H1 (cell line): ENCODE measurements around the gene PRR23C. TPM values are rescaled to one million over a fixed set of nuclear protein-coding genes. Genes with fewer than 3 reads are reported as not detected.

ENCODE experiments used
- CTCF ChIA-PET: fragments of 300-600 bp; sonication (Branson Sonifier 250); formaldehyde crosslinking; loops from one replicate; lab custom pipeline; 2021; ENCODE audit not compliant: partially characterized antibody; lab: Charles Lee
- POLR2A ChIA-PET: fragments of 300-600 bp; sonication (Branson Sonifier 250); formaldehyde crosslinking; loops from one replicate; lab custom pipeline; 2021; ENCODE audit warnings: inconsistent platforms; ENCODE audit not compliant: partially characterized antibody; lab: Charles Lee
- DNase-seq, 2 experiments: peaks; one replicate each; pipeline versions ENCODE4 v3.0.0 to v3.0.0-alpha.2; 2010 to 2022; ENCODE audit warnings: low spot score in 2 of 2, low read depth in 1 of 2, mixed read lengths in 1 of 2
- FAIRE-seq: peaks from 2 replicates; lab custom pipeline; 2011; peaks lifted over from hg19 to GRCh38; lab: Jason Lieb, UNC
- H2AFZ ChIP-seq: 2 replicates; pipeline ENCODE4 v1.8.1; 2012; ENCODE audit warnings: low read length, inconsistent platforms
- H2AK5ac ChIP-seq: 2 replicates; pipeline ENCODE4 v1.6.1; 2013; ENCODE audit warnings: low read depth, low read length
- H2BK120ac ChIP-seq: replicated peaks from 2 replicates; pipeline ENCODE3; 2013; ENCODE audit warnings: low read depth, low read length, inconsistent platforms
- H2BK12ac ChIP-seq: 2 replicates; pipeline ENCODE4 v1.6.1; 2013; ENCODE audit warnings: low read depth, low read length
- H2BK15ac ChIP-seq: 2 replicates; pipeline ENCODE4 v1.6.1; 2013; ENCODE audit warnings: low read length
- H2BK20ac ChIP-seq: 2 replicates; pipeline ENCODE4 v1.6.1; 2013; ENCODE audit warnings: low read length
- H2BK5ac ChIP-seq: 2 replicates; pipeline ENCODE4 v1.6.1; 2013; ENCODE audit warnings: low read depth, low read length
- H3K14ac ChIP-seq: 2 replicates; pipeline ENCODE4 v1.6.1; 2013; ENCODE audit warnings: inconsistent platforms; ENCODE audit not compliant: insufficient read length
- H3K18ac ChIP-seq: 2 replicates; pipeline ENCODE4 v1.6.1; 2013; ENCODE audit warnings: low read length; ENCODE audit errors: extremely low read depth
- H3K23ac ChIP-seq: 2 replicates; pipeline ENCODE4 v1.6.1; 2013; ENCODE audit warnings: inconsistent platforms; ENCODE audit not compliant: insufficient read length
- H3K23me2 ChIP-seq: 2 replicates; pipeline ENCODE4 v1.6.1; 2013; ENCODE audit warnings: low read depth, low read length
- H3K27ac ChIP-seq: 2 replicates; pipeline ENCODE4 v1.6.1; 2011; ENCODE audit warnings: low read depth, low read length, inconsistent platforms
- H3K27me3 ChIP-seq, 4 experiments: replicated peaks in 1 of 4; 1 replicate in 1 of 4; 2 replicates in 3 of 4; pipeline versions ENCODE4 v1.6.1 to v1.8.1; 2011 to 2013; ENCODE audit warnings: low read length in 3 of 4, mild to moderate bottlenecking in 3 of 4, inconsistent platforms in 2 of 4, mixed read lengths in 2 of 4, moderate library complexity in 1 of 4; ENCODE audit not compliant: control insufficient read depth in 3 of 4, insufficient read depth in 3 of 4; ENCODE audit errors: extremely low read depth in 1 of 4
- H3K36me3 ChIP-seq, 4 experiments: 2 replicates each; pipeline versions ENCODE4 v1.6.1 to v1.8.1; 2011 to 2013; ENCODE audit warnings: mild to moderate bottlenecking in 4 of 4, low read length in 3 of 4, moderate library complexity in 2 of 4, control low read depth in 1 of 4, inconsistent platforms in 1 of 4; ENCODE audit not compliant: insufficient read depth in 4 of 4, control insufficient read depth in 2 of 4
- H3K4ac ChIP-seq: replicated peaks from 2 replicates; pipeline ENCODE3; 2013; ENCODE audit warnings: low read length, low read depth, mixed read lengths, inconsistent platforms; ENCODE audit not compliant: insufficient read length
- H3K4me1 ChIP-seq, 4 experiments: replicated peaks in 1 of 4; 1 replicate in 1 of 4; 2 replicates in 3 of 4; pipeline versions ENCODE4 v1.6.1 to v1.8.1; 2011 to 2013; ENCODE audit warnings: low read length in 3 of 4, inconsistent platforms in 2 of 4, mixed read lengths in 1 of 4; ENCODE audit not compliant: insufficient read depth in 4 of 4, control insufficient read depth in 3 of 4
- H3K4me2 ChIP-seq, 2 experiments: 2 replicates each; pipeline versions ENCODE4 v1.6.1 to v1.8.1; 2011 to 2013; ENCODE audit warnings: low read depth in 2 of 2, low read length in 2 of 2, control low read depth in 1 of 2, inconsistent platforms in 1 of 2, mild to moderate bottlenecking in 1 of 2; ENCODE audit not compliant: insufficient read depth in 1 of 2
- H3K4me3 ChIP-seq, 4 experiments: fragments of 200-600, 300-600 bp in 1 of 4; sonication (generic), shearing (Covaris generic), sonication (Bioruptor Twin) in 1 of 4; 2 replicates each; pipeline versions ENCODE4 v1.5.1 to v1.8.1; 2011 to 2016; ENCODE audit warnings: low read length in 4 of 4, low read depth in 3 of 4, control low read depth in 2 of 4, inconsistent platforms in 2 of 4, mild to moderate bottlenecking in 2 of 4, mixed read lengths in 1 of 4, moderate library complexity in 1 of 4; ENCODE audit not compliant: insufficient read depth in 2 of 4; ENCODE audit errors: extremely low read depth in 1 of 4
- H3K56ac ChIP-seq: replicated peaks from 2 replicates; pipeline ENCODE3; 2013; ENCODE audit warnings: low read depth, mild to moderate bottlenecking, mixed read lengths, low read length, inconsistent platforms; ENCODE audit not compliant: insufficient read length
- H3K79me1 ChIP-seq: 2 replicates; pipeline ENCODE4 v1.6.1; 2013; ENCODE audit warnings: low read depth, low read length, control low read depth
- H3K79me2 ChIP-seq, 2 experiments: 2 replicates each; pipeline versions ENCODE4 v1.6.1 to v1.8.1; 2012 to 2013; ENCODE audit warnings: low read length in 2 of 2, mild to moderate bottlenecking in 2 of 2, inconsistent platforms in 1 of 2; ENCODE audit not compliant: insufficient read depth in 2 of 2, control insufficient read depth in 1 of 2
- H3K9ac ChIP-seq, 4 experiments: replicated peaks in 1 of 4; 1 replicate in 1 of 4; 2 replicates in 3 of 4; pipeline versions ENCODE4 v1.6.1 to v1.8.1; 2011 to 2013; ENCODE audit warnings: low read depth in 3 of 4, low read length in 3 of 4, control low read depth in 2 of 4, mild to moderate bottlenecking in 2 of 4, moderate library complexity in 2 of 4, inconsistent platforms in 1 of 4; ENCODE audit errors: extremely low read depth in 1 of 4
- H3K9me3 ChIP-seq, 2 experiments: 2 replicates each; pipeline versions ENCODE4 v1.6.1 to v1.8.1; 2012 to 2013; ENCODE audit warnings: mild to moderate bottlenecking in 2 of 2, moderate library complexity in 2 of 2, control low read depth in 1 of 2, inconsistent platforms in 1 of 2, low read depth in 1 of 2, low read length in 1 of 2, mixed read lengths in 1 of 2; ENCODE audit not compliant: insufficient read depth in 2 of 2
- H4K20me1 ChIP-seq, 2 experiments: replicated peaks in 1 of 2; 2 replicates each; pipeline versions ENCODE3 to v1.8.1; 2011 to 2013; ENCODE audit warnings: inconsistent platforms in 2 of 2, low read length in 2 of 2, mild to moderate bottlenecking in 1 of 2; ENCODE audit not compliant: insufficient read depth in 2 of 2, control insufficient read depth in 1 of 2
- H4K5ac ChIP-seq: 2 replicates; pipeline ENCODE4 v1.6.1; 2013; ENCODE audit warnings: low read length, low read depth, mixed read lengths, inconsistent platforms; ENCODE audit not compliant: insufficient read length
- H4K8ac ChIP-seq: 2 replicates; pipeline ENCODE4 v1.8.0; 2013; ENCODE audit warnings: mild to moderate bottlenecking, moderate library complexity, low read length, inconsistent platforms; ENCODE audit not compliant: insufficient read depth; ENCODE audit errors: extremely low read depth
- H4K91ac ChIP-seq: replicated peaks from 2 replicates; pipeline ENCODE3; 2013; ENCODE audit warnings: low read length, mixed read lengths, inconsistent platforms; ENCODE audit not compliant: insufficient read length
- BCL11A ChIP-seq, 2 experiments: IDR thresholded peaks; one replicate each; pipeline ENCODE4 v1.6.1; 2011; ENCODE audit warnings: low read depth in 2 of 2, low read length in 2 of 2, mild to moderate bottlenecking in 2 of 2
- CHD1 ChIP-seq: IDR thresholded peaks from 2 replicates; pipeline ENCODE4 v1.6.1; 2012; ENCODE audit warnings: low read depth, low read length, improper control_type of control experiment
- HDAC6 ChIP-seq: IDR thresholded peaks from one replicate; pipeline ENCODE4 v1.7.1; 2012; ENCODE audit warnings: low read depth, mild to moderate bottlenecking, inconsistent platforms, low read length, moderate library complexity
- JUND ChIP-seq: IDR thresholded peaks from 2 replicates; pipeline ENCODE4 v1.6.1; 2011; ENCODE audit warnings: mild to moderate bottlenecking, improper control_type of control experiment, low read length
- MAX ChIP-seq: IDR thresholded peaks from 2 replicates; pipeline ENCODE4 v1.6.1; 2012; ENCODE audit warnings: inconsistent platforms
- POLR2AphosphoS5 ChIP-seq: IDR thresholded peaks from 2 replicates; pipeline ENCODE4 v1.6.1; 2011; ENCODE audit warnings: low read depth, low read length
- POU5F1 ChIP-seq: IDR thresholded peaks from 2 replicates; pipeline ENCODE4 v1.6.1; 2011; ENCODE audit warnings: low read depth, mild to moderate bottlenecking, low read length, moderate library complexity
- RAD21 ChIP-seq, 2 experiments: IDR thresholded peaks in 1 of 2; conservative IDR thresholded peaks in 1 of 2; 2 replicates each; pipeline ENCODE4 v1.6.1; 2011; ENCODE audit warnings: low read depth in 2 of 2, low read length in 2 of 2, improper control_type of control experiment in 1 of 2, inconsistent platforms in 1 of 2, mild to moderate bottlenecking in 1 of 2, moderate library complexity in 1 of 2
- TEAD4 ChIP-seq: IDR thresholded peaks from 2 replicates; pipeline ENCODE4 v1.6.1; 2012; ENCODE audit warnings: low read depth, low read length, inconsistent platforms, mixed read lengths
- YY1 ChIP-seq: IDR thresholded peaks from 2 replicates; pipeline ENCODE4 v1.6.1; 2011; ENCODE audit warnings: low read depth, mild to moderate bottlenecking, low read length
- WGBS, 2 experiments: shearing (Covaris generic) in 1 of 2; methylation state at CpG; one replicate each; pipeline versions ENCODE4 v1.1.6 to v1.1.7; 2013 to 2015; ENCODE audit warnings: low lambda C conversion rate in 2 of 2, mixed read lengths in 2 of 2, inconsistent platforms in 1 of 2, low coverage in 1 of 2, missing lambda C conversion rate in 1 of 2; ENCODE audit not compliant: insufficient replicate concordance in 2 of 2, insufficient coverage in 1 of 2, insufficient read length in 1 of 2; ENCODE audit errors: extremely low coverage in 1 of 2, missing lambda C conversion rate in 1 of 2; 5-methylcytosine and 5-hydroxymethylcytosine counted together
- polyA plus RNA-seq, 7 experiments: library from polyadenylated mRNA; depleted of rRNA in 3 of 7; stranded (reverse) in 5 of 7; unstranded in 2 of 7; fragments of >200 nt in 5 of 7; fragments of 200-250 nt in 2 of 7; gene quantifications; 1 replicate in 5 of 7; 2 replicates in 1 of 7; 4 replicates in 1 of 7; pipeline versions ENCODE4 v1.2.1 to v1.2.3, GENCODE V29; 2011 to 2013; ENCODE audit warnings: missing spikeins in 2 of 7, mixed read lengths in 2 of 7
- total RNA-seq: library from RNA; stranded (reverse); fragmentation: NEBNext Ultra II Directional; extraction: Animal tissue kit (Norgen Biotek cat#: 25700); gene quantifications from 2 replicates; pipeline ENCODE4 v1.2.1, GENCODE V29; 2021
- TF ChIP-seq, protein P1 (sequence below): IDR thresholded peaks from 2 replicates; pipeline ENCODE4 v1.6.1; 2012; ENCODE audit warnings: low read length, inconsistent platforms

PRR23C gene
- total and polyA plus RNA-seq, 2 of the 8 experiments (the other 6 are each of a cell fraction or from before 2014, with no cell fraction given) = not detected

DNA sequence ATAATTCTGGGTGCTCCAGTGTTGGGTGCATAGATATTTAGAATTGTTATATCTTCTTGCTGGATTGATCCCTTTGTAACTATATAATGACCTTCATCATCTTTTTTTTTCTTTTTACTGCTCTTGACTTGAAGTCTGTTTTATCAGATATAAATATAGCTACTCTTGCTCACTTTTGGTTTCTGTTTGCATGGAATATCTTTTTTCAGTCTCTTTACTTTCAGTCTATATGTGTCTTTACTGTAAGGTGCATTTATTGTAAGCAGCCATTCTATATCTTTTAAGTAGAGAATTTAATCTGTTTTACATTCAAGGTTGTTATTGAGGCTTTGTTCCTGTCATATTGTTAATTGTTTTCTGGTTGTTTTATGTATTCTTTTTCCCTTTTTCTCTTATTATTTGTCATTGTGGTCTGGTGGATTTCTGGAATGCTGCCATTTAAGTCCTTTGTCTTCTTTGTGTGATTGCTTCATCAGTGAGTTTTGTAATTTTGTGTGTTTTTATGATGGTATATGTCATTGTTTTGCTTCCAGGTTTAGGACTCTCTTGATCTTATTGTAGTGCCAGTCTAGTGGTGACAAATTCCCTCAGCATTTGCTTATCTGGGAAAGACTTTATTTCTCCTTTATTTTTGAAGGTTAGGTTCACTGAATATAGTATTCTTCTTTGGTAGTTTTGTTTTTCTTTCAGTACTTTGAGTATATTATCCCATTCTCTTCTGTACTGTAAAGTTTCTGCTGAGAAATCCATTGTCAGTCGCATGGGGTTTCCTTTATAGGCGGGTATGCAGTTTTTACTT, 8.3 kb upstream of the PRR23C start:
- Histone ChIP-seq H3K4me2 (no peak overlapping the region), H2BK12ac (no peak overlapping the region), H3K79me2 (no peaks in the 10 kb centered on the region), H3K23me2 (no peaks in the 10 kb centered on the region), H3K9me3 (peaks cover 0 to 9% of the 10 kb centered on the region in 2 experiments; a peak in 1 of 4 replicates), H3K56ac (no peak overlapping the region), H3K27ac (no peak overlapping the region), H3K4me1 (no peaks in the 10 kb centered on the region), H3K27me3 (no peaks in the 10 kb centered on the region; a peak in 1 of 7 replicates), H3K9ac (no peak overlapping the region), H4K8ac (no peak overlapping the region), H2AFZ (no peak overlapping the region), H3K4me3 (no peak overlapping the region), H3K18ac (no peak overlapping the region), H2BK15ac (no peak overlapping the region), H3K4ac (no peak overlapping the region), H2AK5ac (no peak overlapping the region), H4K5ac (no peak overlapping the region), H4K91ac (no peak overlapping the region), H3K36me3 (no peaks in the 10 kb centered on the region), H2BK120ac (no peak overlapping the region), H3K14ac (no peak overlapping the region), H2BK20ac (no peak overlapping the region), H4K20me1 (no peaks in the 10 kb centered on the region), H2BK5ac (no peak overlapping the region), H3K79me1 (no peaks in the 10 kb centered on the region), H3K23ac (no peak overlapping the region)
- no peak for DNase-seq
- ChIA-PET POLR2A (no interaction called here), CTCF (no interaction called here)
- FAIRE-seq = no peak
- WGBS, 2 experiments = 79% methylated on average over 2 of the region's 2 CpGs; no CpG with 5 or more reads in 1 of the 2 experiments
- TF ChIP-seq RAD21 (IDR thresholded peaks at IDR 0.05 in 1 of 2, conservative IDR thresholded peaks at IDR 0.05 in 1 of 2; ENCODE audit: low read depth in 2 of 2, low read length in 2 of 2) (no peak), TEAD4 (no peak), POLR2AphosphoS5 (no peak), POU5F1 (no peak), YY1 (no peak), MAX (no peak), HDAC6 (no peak), BCL11A (IDR thresholded peaks at IDR 0.05; ENCODE audit: low read depth in 2 of 2, low read length in 2 of 2) (no peak), CHD1 (no peak), JUND (no peak)
- TF ChIP-seq, protein P1, sequence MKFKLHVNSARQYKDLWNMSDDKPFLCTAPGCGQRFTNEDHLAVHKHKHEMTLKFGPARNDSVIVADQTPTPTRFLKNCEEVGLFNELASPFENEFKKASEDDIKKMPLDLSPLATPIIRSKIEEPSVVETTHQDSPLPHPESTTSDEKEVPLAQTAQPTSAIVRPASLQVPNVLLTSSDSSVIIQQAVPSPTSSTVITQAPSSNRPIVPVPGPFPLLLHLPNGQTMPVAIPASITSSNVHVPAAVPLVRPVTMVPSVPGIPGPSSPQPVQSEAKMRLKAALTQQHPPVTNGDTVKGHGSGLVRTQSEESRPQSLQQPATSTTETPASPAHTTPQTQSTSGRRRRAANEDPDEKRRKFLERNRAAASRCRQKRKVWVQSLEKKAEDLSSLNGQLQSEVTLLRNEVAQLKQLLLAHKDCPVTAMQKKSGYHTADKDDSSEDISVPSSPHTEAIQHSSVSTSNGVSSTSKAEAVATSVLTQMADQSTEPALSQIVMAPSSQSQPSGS = no peak
